ENCODE data around the gene ZFAND3.

Gene ZFAND3

GRCh38 chr6:38174806-38175495 lies 355.4 kb downstream of the ZFAND3 start:
- FAIRE-seq = no peak
- TF ChIP-seq POLR2A (IDR thresholded peaks at IDR 0.05; ENCODE audit: low read depth, low read length) (no peak), TAF1 (IDR thresholded peaks at IDR 0.05; ENCODE audit: borderline replicate concordance, low read depth, low read length) (no peak), POLR2AphosphoS5 (IDR thresholded peaks at IDR 0.05; ENCODE audit: low read depth, low read length) (no peak)

DNA sequence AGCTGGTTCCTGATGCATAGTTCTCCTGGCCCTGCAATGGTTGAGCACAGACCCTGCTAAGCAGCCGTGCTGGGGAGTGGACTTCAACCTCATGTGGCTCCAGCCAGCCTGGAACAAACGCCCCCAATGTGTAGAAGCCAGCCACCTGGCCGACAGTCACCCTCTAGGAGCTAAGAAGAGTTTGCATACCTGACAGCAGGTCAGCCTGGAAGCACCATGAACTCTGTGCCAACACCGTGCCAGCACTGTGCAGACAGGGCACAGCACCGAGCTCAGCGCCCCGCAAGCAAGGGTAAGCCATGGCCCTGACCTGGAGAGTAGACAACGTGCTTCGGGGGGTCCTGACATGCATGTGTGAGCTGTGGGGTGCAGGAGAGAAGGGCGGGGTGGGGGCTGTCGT lies 356.3 kb downstream of the ZFAND3 start:
- DNase-seq (ENCODE audit: insufficient read length) = no peak
- FAIRE-seq = no peak
- no peak for TF ChIP-seq POLR2AphosphoS5 (IDR thresholded peaks at IDR 0.05; ENCODE audit: low read depth, low read length)
- TF ChIP-seq POLR2A (IDR thresholded peaks at IDR 0.05; ENCODE audit: low read depth, low read length) = no peak
- TF ChIP-seq TAF1 (IDR thresholded peaks at IDR 0.05; ENCODE audit: borderline replicate concordance, low read depth, low read length) = no peak

More at GRCh38 chr6:38174806-38175495, 355.4 kb downstream of the ZFAND3 start:
- DNase-seq (ENCODE audit: insufficient read length) = no peak

DNA sequence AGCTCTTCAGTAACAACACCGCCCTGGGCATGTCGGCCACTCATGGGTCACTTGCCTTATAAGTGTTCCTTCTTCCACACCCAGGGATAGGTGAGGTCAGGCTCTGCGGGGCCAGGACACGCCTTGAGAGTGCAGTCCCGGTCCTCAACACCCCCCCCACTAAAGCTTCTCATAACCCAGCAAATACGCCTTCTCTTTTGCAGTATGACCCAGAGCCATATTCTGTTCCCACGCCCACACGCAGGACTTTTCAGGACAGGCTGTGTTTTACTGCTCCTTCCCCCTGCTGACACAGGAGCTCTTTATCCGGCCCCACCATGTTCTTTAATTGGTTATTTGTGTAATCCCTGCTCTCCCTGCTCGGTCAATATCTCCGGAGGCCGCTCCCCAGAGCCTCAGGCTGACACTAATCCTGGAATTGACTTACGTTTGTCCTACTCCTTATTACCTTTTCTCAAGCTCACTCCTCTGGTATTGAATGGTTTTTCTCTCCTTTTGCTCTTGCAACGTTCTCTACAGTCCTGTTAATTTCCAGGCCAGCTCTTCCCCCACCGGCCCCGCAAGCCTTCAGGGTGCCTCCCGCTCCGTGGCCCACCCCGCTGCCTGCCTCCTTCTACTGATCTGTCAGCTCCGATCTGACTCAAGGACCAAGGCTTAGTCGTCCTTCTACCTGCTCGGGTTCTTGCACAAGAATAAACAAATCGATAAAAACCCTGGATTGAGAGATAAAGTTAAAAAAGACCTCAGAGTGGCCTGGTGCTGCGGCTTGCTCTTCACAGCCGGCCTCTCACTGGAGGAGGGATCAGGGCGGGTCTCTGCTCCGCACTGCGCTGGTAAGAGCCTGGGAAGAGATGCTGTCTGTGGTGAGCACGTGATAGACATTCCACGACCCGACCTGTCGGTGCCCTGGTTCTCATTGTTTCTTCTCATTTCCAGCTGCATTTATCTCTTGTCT lies 357.5 kb downstream of the ZFAND3 start:
- DNase-seq (ENCODE audit: insufficient read length) (no peak), FAIRE-seq (no peak)
- TF ChIP-seq TAF1 (IDR thresholded peaks at IDR 0.05; ENCODE audit: borderline replicate concordance, low read depth, low read length) (no peak), POLR2AphosphoS5 (IDR thresholded peaks at IDR 0.05; ENCODE audit: low read depth, low read length) (no peak), POLR2A (IDR thresholded peaks at IDR 0.05; ENCODE audit: low read depth, low read length) (no peak)

- TF ChIP-seq POLR2A (IDR thresholded peaks at IDR 0.05; ENCODE audit: low read depth, low read length) (no peak), TAF1 (IDR thresholded peaks at IDR 0.05; ENCODE audit: borderline replicate concordance, low read depth, low read length) (no peak), POLR2AphosphoS5 (IDR thresholded peaks at IDR 0.05; ENCODE audit: low read depth, low read length) (no peak)
- FAIRE-seq (no peak), DNase-seq (ENCODE audit: insufficient read length) (no peak)
Observed at GRCh38 chr6:38177882-38178583, 358.5 kb downstream of the ZFAND3 start.

DNA sequence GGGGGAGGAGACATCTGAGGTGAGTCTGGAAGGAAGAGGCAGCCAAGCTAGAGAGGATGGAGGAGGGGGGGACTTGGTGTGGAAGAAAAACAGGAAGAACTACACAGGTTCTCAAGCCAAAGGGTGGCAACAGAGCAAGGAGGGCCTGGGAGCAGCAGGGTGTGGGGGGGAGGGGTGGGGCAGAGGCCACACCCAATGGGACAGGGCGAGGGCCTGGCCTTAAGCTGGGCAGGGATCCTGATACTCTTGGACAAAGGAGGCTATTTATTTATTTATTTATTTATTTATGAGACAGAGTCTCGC lies 359.0 kb downstream of the ZFAND3 start:
- no peak for DNase-seq (ENCODE audit: insufficient read length)
- no peak for FAIRE-seq
- no peak for TF ChIP-seq POLR2AphosphoS5 (IDR thresholded peaks at IDR 0.05; ENCODE audit: low read depth, low read length)
- TF ChIP-seq TAF1 (IDR thresholded peaks at IDR 0.05; ENCODE audit: borderline replicate concordance, low read depth, low read length) = no peak
- TF ChIP-seq POLR2A (IDR thresholded peaks at IDR 0.05; ENCODE audit: low read depth, low read length) = no peak

DNA sequence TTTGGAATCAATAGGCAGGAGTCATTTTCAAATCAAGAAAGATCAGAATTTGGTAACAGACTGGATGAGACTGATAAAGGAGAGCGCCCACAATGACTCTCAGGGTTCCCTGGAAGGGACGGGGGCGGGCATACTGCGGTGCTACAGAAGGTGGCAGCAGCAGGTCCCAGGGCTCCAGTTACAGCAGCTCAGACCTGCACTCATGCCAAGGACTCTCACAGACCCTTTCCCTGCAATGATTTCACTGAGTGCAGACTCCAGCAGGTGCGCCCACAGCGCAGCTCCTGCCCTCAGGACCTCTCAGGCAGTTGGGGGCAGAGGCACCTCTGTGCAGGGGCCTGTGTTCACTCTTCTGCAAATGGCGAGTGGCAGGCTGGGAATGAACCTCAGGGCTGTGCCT lies 359.8 kb downstream of the ZFAND3 start:
- DNase-seq (ENCODE audit: insufficient read length) (no peak), FAIRE-seq (no peak)
- TF ChIP-seq POLR2AphosphoS5 (IDR thresholded peaks at IDR 0.05; ENCODE audit: low read depth, low read length) = no peak
- TF ChIP-seq TAF1 (IDR thresholded peaks at IDR 0.05; ENCODE audit: borderline replicate concordance, low read depth, low read length) = no peak
- no peak for TF ChIP-seq POLR2A (IDR thresholded peaks at IDR 0.05; ENCODE audit: low read depth, low read length)

- no peak for DNase-seq (ENCODE audit: insufficient read length)
- no peak for TF ChIP-seq TAF1 (IDR thresholded peaks at IDR 0.05; ENCODE audit: borderline replicate concordance, low read depth, low read length)
- no peak for TF ChIP-seq POLR2AphosphoS5 (IDR thresholded peaks at IDR 0.05; ENCODE audit: low read depth, low read length)
- TF ChIP-seq POLR2A (IDR thresholded peaks at IDR 0.05; ENCODE audit: low read depth, low read length) = no peak
- FAIRE-seq = no peak
Observed at GRCh38 chr6:38179794-38180430, 360.4 kb downstream of the ZFAND3 start.

DNA sequence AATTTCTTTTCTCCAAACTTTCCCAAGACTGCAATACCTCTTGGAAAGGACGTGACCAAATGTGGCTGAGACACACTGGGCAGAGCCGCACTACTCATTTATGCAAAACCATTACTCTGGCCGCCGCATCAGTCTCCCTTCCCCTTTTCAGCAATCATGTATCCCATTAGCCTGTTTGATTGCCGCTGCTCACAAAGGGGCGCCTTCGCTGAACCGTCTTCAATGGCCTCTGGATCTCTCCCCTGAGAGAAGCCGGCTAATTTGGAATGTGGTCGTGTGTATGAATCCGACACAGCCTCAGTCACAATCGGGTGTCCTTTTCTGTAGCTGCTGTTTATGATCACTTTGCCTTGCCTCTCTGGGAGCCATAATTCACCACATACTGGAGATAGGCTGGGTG lies 361.1 kb downstream of the ZFAND3 start:
- FAIRE-seq (no peak), DNase-seq (ENCODE audit: insufficient read length) (no peak)
- TF ChIP-seq POLR2A (IDR thresholded peaks at IDR 0.05; ENCODE audit: low read depth, low read length) (no peak), POLR2AphosphoS5 (IDR thresholded peaks at IDR 0.05; ENCODE audit: low read depth, low read length) (no peak), TAF1 (IDR thresholded peaks at IDR 0.05; ENCODE audit: borderline replicate concordance, low read depth, low read length) (no peak)

- TF ChIP-seq TAF1 (IDR thresholded peaks at IDR 0.05; ENCODE audit: borderline replicate concordance, low read depth, low read length) (no peak), POLR2AphosphoS5 (IDR thresholded peaks at IDR 0.05; ENCODE audit: low read depth, low read length) (no peak), POLR2A (IDR thresholded peaks at IDR 0.05; ENCODE audit: low read depth, low read length) (no peak)
- no peak for DNase-seq (ENCODE audit: insufficient read length)
- no peak for FAIRE-seq
Observed at GRCh38 chr6:38182426-38182825, 362.9 kb downstream of the ZFAND3 start.

GRCh38 chr6:38183856-38184584 lies 364.5 kb downstream of the ZFAND3 start:
- TF ChIP-seq POLR2A (IDR thresholded peaks at IDR 0.05; ENCODE audit: low read depth, low read length) (no peak), POLR2AphosphoS5 (IDR thresholded peaks at IDR 0.05; ENCODE audit: low read depth, low read length) (no peak), TAF1 (IDR thresholded peaks at IDR 0.05; ENCODE audit: borderline replicate concordance, low read depth, low read length) (no peak)
- FAIRE-seq = no peak
- no peak for DNase-seq (ENCODE audit: insufficient read length)
